Liver (tissue), 9 donors: Measurements from ENCODE around the gene S100A4. TPM values are rescaled to one million over a fixed set of nuclear protein-coding genes. Genes with fewer than 3 reads are reported as not detected.

Source experiments
- DNase-seq: peaks from one replicate; pipeline ENCODE4 v3.0.0-alpha.2; 2017; ENCODE audit warnings: low spot score
- H3K27ac ChIP-seq, 2 donors: one replicate each; pipeline ENCODE4 v1.7.0; 2013; ENCODE audit warnings: inconsistent platforms in 2 of 2, low read length in 2 of 2, control low read depth in 1 of 2, low read depth in 1 of 2, mild to moderate bottlenecking in 1 of 2
- H3K27me3 ChIP-seq, 4 donors: one replicate each; pipeline versions ENCODE4 v1.6.1 to v1.7.0; 2013; ENCODE audit warnings: low read length in 3 of 4, inconsistent platforms in 1 of 4, mild to moderate bottlenecking in 1 of 4, moderate library complexity in 1 of 4; ENCODE audit not compliant: control insufficient read depth in 4 of 4, insufficient read depth in 4 of 4
- H3K36me3 ChIP-seq, 4 donors: one replicate each; pipeline versions ENCODE4 v1.6.1 to v1.7.0; 2013; ENCODE audit warnings: low read length in 3 of 4, mild to moderate bottlenecking in 3 of 4, low read depth in 1 of 4, moderate library complexity in 1 of 4; ENCODE audit not compliant: control insufficient read depth in 4 of 4, insufficient read depth in 3 of 4
- H3K4me1 ChIP-seq, 4 donors: one replicate each; pipeline versions ENCODE4 v1.6.1 to v1.7.0; 2013; ENCODE audit warnings: low read length in 3 of 4, mild to moderate bottlenecking in 3 of 4, moderate library complexity in 1 of 4; ENCODE audit not compliant: control insufficient read depth in 4 of 4, insufficient read depth in 4 of 4
- H3K4me3 ChIP-seq, 3 donors: one replicate each; pipeline versions ENCODE4 v1.6.1 to v1.7.0; 2013; ENCODE audit warnings: low read length in 3 of 3, control low read depth in 1 of 3, low read depth in 1 of 3, mild to moderate bottlenecking in 1 of 3
- H3K9ac ChIP-seq, 2 donors: one replicate each; pipeline ENCODE4 v1.7.0; 2013; ENCODE audit warnings: low read length in 2 of 2, mild to moderate bottlenecking in 2 of 2, moderate library complexity in 2 of 2, control low read depth in 1 of 2, low read depth in 1 of 2
- H3K9me3 ChIP-seq, 4 donors: one replicate each; pipeline versions ENCODE4 v1.6.1 to v1.7.0; 2013; ENCODE audit warnings: low read length in 3 of 4; ENCODE audit not compliant: control insufficient read depth in 4 of 4
- EGR1 ChIP-seq, 2 donors: IDR thresholded peaks; 2 replicates each; pipeline ENCODE4 v1.6.1; 2016 to 2018; ENCODE audit warnings: antibody characterized with exemption in 2 of 2, low read depth in 2 of 2
- FOXA1 ChIP-seq: IDR thresholded peaks from 2 replicates; pipeline ENCODE4 v1.6.1; 2016; ENCODE audit warnings: antibody characterized with exemption
- FOXA2 ChIP-seq: IDR thresholded peaks from 2 replicates; pipeline ENCODE4 v1.6.1; 2016; ENCODE audit warnings: antibody characterized with exemption
- GABPA ChIP-seq, 2 donors: IDR thresholded peaks in 1 of 2; conservative IDR thresholded peaks in 1 of 2; 2 replicates each; pipeline ENCODE4 v1.6.1; 2016; ENCODE audit warnings: antibody characterized with exemption in 2 of 2, mild to moderate bottlenecking in 1 of 2, moderate library complexity in 1 of 2
- HNF4A ChIP-seq, 2 donors: conservative IDR thresholded peaks; 2 replicates each; pipeline ENCODE4 v1.6.1; 2016; ENCODE audit warnings: antibody characterized with exemption in 2 of 2, mild to moderate bottlenecking in 2 of 2
- HNF4G ChIP-seq: IDR thresholded peaks from 2 replicates; pipeline ENCODE4 v1.6.1; 2016; ENCODE audit warnings: antibody characterized with exemption
- JUND ChIP-seq, 2 donors: IDR thresholded peaks; 2 replicates each; pipeline ENCODE4 v1.6.1; 2016; ENCODE audit warnings: antibody characterized with exemption in 2 of 2
- RAD21 ChIP-seq, 2 donors: IDR thresholded peaks; 2 replicates each; pipeline ENCODE4 v1.6.1; 2016; ENCODE audit warnings: antibody characterized with exemption in 2 of 2, mild to moderate bottlenecking in 2 of 2
- TAF1 ChIP-seq: conservative IDR thresholded peaks from 2 replicates; pipeline ENCODE4 v1.6.1; 2016; ENCODE audit warnings: antibody characterized with exemption, mild to moderate bottlenecking
- YY1 ChIP-seq: IDR thresholded peaks from 2 replicates; pipeline ENCODE4 v1.6.1; 2016; ENCODE audit warnings: antibody characterized with exemption, mild to moderate bottlenecking
- WGBS: extraction: QIAGEN DNeasy Blood & Tissue Kit; methylation state at CpG from one replicate; pipeline ENCODE4 v1.1.7; 2013; 5-methylcytosine and 5-hydroxymethylcytosine counted together
- polyA plus RNA-seq, 2 donors: library from polyadenylated mRNA; stranded (reverse) in 1 of 2; unstranded in 1 of 2; fragments of 200-250 nt in 1 of 2; fragments of >200 nt in 1 of 2; fragmentation: Nextera tagmentation in 1 of 2; extraction: Ambion mirVana in 1 of 2; gene quantifications; one replicate each; pipeline versions ENCODE4 v1.2.1 to v1.2.3, GENCODE V29; 2013 to 2015
- total RNA-seq, 2 donors: library from RNA; depleted of rRNA; stranded (reverse); fragments of >200 nt; gene quantifications; one replicate each; pipeline ENCODE4 v1.2.3, GENCODE V29; 2014
- TF ChIP-seq, protein P1 (sequence below): IDR thresholded peaks from 2 replicates; pipeline ENCODE4 v1.6.1; 2016; ENCODE audit warnings: antibody characterized with exemption
- TF ChIP-seq, protein P2 (sequence below): IDR thresholded peaks from 2 replicates; pipeline ENCODE4 v1.6.1; 2016; ENCODE audit warnings: antibody characterized with exemption
- TF ChIP-seq, protein P3 (sequence below): IDR thresholded peaks from 2 replicates; pipeline ENCODE4 v1.6.1; 2016; ENCODE audit warnings: antibody characterized with exemption
- TF ChIP-seq, protein P4 (sequence below): fragments of 150-350 bp; IDR thresholded peaks from 2 replicates; pipeline ENCODE4 v1.5.1; 2017; ENCODE audit warnings: improper control_type of control experiment, low read depth, low read length; ENCODE audit not compliant: missing input control
- donor health status: healthy.
- donor health status: healthy.
- donor health status: healthy.
- donor health status: healthy.
- donor health status: healthy.

The S100A4 gene
- total and polyA plus RNA-seq, 4 donors = 4.8 to 69.8 (median 16.7) TPM

DNA sequence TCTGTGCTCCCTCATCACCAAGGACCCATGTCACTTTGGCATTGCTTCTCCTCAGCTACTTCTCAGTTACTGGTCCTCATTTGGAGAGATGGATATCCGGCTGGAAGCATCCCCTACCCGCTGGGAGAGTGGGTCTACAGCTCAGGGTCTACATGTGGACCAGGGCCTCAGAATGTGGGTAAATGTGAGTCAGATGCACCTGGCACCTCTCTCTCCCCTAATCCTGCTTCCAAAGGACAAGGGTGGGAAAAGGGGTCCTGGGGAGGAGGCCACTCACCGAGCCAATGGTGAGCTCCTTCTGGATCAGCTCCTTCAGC lies 10.7 kb downstream of the S100A4 start:
- Histone ChIP-seq H3K27ac (peak overlapping the region; percentile 74 to 87), H3K36me3 (no peaks in the 10 kb centered on the region), H3K4me3 (peak overlapping the region in 1 of 3 donors; percentile 13), H3K4me1 (peaks cover 0 to 4% (median 2%) of the 10 kb centered on the region in 4 donors), H3K9ac (no peak overlapping the region), H3K9me3 (no peaks in the 10 kb centered on the region), H3K27me3 (peaks cover 0 to 6% (median 4%) of the 10 kb centered on the region in 4 donors)
- TF ChIP-seq, protein P1, sequence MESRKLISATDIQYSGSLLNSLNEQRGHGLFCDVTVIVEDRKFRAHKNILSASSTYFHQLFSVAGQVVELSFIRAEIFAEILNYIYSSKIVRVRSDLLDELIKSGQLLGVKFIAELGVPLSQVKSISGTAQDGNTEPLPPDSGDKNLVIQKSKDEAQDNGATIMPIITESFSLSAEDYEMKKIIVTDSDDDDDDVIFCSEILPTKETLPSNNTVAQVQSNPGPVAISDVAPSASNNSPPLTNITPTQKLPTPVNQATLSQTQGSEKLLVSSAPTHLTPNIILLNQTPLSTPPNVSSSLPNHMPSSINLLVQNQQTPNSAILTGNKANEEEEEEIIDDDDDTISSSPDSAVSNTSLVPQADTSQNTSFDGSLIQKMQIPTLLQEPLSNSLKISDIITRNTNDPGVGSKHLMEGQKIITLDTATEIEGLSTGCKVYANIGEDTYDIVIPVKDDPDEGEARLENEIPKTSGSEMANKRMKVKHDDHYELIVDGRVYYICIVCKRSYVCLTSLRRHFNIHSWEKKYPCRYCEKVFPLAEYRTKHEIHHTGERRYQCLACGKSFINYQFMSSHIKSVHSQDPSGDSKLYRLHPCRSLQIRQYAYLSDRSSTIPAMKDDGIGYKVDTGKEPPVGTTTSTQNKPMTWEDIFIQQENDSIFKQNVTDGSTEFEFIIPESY = no peak
- no peak for TF ChIP-seq RAD21 (IDR thresholded peaks at IDR 0.05)
- TF ChIP-seq TAF1 = no peak
- TF ChIP-seq, protein P2, sequence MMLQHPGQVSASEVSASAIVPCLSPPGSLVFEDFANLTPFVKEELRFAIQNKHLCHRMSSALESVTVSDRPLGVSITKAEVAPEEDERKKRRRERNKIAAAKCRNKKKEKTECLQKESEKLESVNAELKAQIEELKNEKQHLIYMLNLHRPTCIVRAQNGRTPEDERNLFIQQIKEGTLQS = no peak
- no peak for TF ChIP-seq FOXA1
- TF ChIP-seq FOXA2 = no peak
- TF ChIP-seq HNF4A (conservative IDR thresholded peaks at IDR 0.05) = no peak
- TF ChIP-seq YY1 = no peak
- no peak for TF ChIP-seq GABPA (IDR thresholded peaks at IDR 0.05 in 1 of 2, conservative IDR thresholded peaks at IDR 0.05 in 1 of 2)
- TF ChIP-seq, protein P3, sequence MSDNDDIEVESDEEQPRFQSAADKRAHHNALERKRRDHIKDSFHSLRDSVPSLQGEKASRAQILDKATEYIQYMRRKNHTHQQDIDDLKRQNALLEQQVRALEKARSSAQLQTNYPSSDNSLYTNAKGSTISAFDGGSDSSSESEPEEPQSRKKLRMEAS = no peak
- no peak for TF ChIP-seq HNF4G
- WGBS = 88% methylated on average over 3 of the region's 3 CpGs
- no peak for DNase-seq

DNA sequence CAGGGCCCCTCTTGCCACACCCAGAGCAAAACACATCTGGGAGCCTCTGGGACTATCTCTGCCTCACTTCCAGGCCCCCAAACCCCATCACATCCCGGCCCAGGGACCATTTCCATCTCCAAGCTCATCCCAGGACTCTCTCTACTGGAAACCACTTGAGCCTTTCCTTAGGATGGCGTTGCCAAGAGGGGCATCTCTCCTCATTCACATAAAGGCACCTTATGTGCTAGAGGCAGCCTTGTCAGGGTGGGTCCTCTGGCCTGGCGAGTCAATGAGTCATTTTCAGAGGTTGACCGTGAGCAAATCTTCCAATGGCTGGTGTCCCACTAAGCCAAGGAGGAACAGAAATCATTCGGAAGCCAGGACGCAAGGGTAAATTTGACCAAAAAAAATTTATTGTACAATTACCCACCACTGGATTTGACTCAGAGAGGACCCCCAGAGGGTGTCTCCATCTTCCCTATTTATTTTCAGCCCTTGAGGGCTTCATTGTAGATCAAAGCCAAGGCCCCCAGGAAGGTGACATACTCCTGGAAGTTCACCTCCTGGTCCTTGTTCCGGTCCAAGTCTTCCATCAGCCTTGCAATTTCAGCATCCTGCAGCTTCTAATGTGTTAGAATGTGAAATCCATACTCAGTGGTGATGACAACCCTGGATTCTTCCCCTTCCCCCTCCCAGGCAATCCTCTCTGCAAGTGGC lies 11.2 kb downstream of the S100A4 start:
- H3K36me3 ChIP-seq = no peaks in the 10 kb centered on the region
- peak overlapping the region in 1 of 2 donors; percentile 41 for H3K27ac ChIP-seq
- H3K27me3 ChIP-seq = peaks cover 0 to 6% (median 4%) of the 10 kb centered on the region in 4 donors
- H3K4me1 ChIP-seq = peaks cover 0 to 4% (median 2%) of the 10 kb centered on the region in 4 donors
- DNase-seq = peak; percentile 32
- TF ChIP-seq HNF4A (conservative IDR thresholded peaks at IDR 0.05) = no peak
- TF ChIP-seq, protein P4, sequence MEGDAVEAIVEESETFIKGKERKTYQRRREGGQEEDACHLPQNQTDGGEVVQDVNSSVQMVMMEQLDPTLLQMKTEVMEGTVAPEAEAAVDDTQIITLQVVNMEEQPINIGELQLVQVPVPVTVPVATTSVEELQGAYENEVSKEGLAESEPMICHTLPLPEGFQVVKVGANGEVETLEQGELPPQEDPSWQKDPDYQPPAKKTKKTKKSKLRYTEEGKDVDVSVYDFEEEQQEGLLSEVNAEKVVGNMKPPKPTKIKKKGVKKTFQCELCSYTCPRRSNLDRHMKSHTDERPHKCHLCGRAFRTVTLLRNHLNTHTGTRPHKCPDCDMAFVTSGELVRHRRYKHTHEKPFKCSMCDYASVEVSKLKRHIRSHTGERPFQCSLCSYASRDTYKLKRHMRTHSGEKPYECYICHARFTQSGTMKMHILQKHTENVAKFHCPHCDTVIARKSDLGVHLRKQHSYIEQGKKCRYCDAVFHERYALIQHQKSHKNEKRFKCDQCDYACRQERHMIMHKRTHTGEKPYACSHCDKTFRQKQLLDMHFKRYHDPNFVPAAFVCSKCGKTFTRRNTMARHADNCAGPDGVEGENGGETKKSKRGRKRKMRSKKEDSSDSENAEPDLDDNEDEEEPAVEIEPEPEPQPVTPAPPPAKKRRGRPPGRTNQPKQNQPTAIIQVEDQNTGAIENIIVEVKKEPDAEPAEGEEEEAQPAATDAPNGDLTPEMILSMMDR = no peak
- no peak for TF ChIP-seq FOXA1
- TF ChIP-seq, protein P2 = no peak
- TF ChIP-seq, protein P1 = no peak
- no peak for TF ChIP-seq JUND (IDR thresholded peaks at IDR 0.05)
- TF ChIP-seq, protein P3 = no peak
- no peak for TF ChIP-seq FOXA2
- no peak for TF ChIP-seq GABPA (IDR thresholded peaks at IDR 0.05 in 1 of 2, conservative IDR thresholded peaks at IDR 0.05 in 1 of 2)
- TF ChIP-seq RAD21 (IDR thresholded peaks at IDR 0.05) = no peak
- TF ChIP-seq EGR1 (IDR thresholded peaks at IDR 0.05; ENCODE audit: low read depth in 2 of 2) = no peak
- no peak overlapping the region for H3K9ac ChIP-seq
- WGBS = 83% methylated on average over 7 of the region's 7 CpGs
- no peaks in the 10 kb centered on the region for H3K9me3 ChIP-seq
- no peak overlapping the region for H3K4me3 ChIP-seq
